ENCODE measurements around the gene DRC7. TPM values are rescaled to one million over a fixed set of nuclear protein-coding genes. Genes with fewer than 3 reads are reported as not detected.

The DRC7 gene
- total and polyA plus RNA-seq, 2 donors from 2014 or later, result 1.8 to 3.2 TPM

GRCh38 chr16:57664662-57665025 is 30.0 kb upstream of the DRC7 start:
- FAIRE-seq (no peak), DNase-seq (no peak)
- Histone ChIP-seq H3K9ac (ENCODE audit: low read length in 3 of 3) (no peak overlapping the region), H3K27me3 (ENCODE audit: control insufficient read depth, insufficient read depth, low read length) (no peaks in the 10 kb centered on the region), H3K36me3 (ENCODE audit: control insufficient read depth in 2 of 3, insufficient read depth in 3 of 3, low read length in 3 of 3) (peaks cover 0 to 46% (median 34%) of the 10 kb centered on the region in 3 donors), H3K9me3 (ENCODE audit: control insufficient read depth in 2 of 3, insufficient read depth in 1 of 3, low read length in 3 of 3) (no peaks in the 10 kb centered on the region), H3K4me3 (ENCODE audit: low read length in 3 of 3) (no peak overlapping the region), H3K27ac (ENCODE audit: low read depth in 2 of 2, low read length in 2 of 2) (no peak overlapping the region), H3K4me1 (ENCODE audit: control insufficient read depth in 2 of 3, insufficient read depth in 2 of 3, low read depth in 1 of 3, low read length in 3 of 3) (peaks cover 0 to 4% (median 0%) of the 10 kb centered on the region in 3 donors)
- intact Hi-C loops (cut with DNase I), result no loop called here
- no peak for TF ChIP-seq CTCF (IDR thresholded peaks at IDR 0.05; ENCODE audit: borderline replicate concordance, extremely low read depth, insufficient read depth)

- Histone ChIP-seq H3K36me3 (ENCODE audit: control insufficient read depth in 2 of 3, insufficient read depth in 3 of 3, low read length in 3 of 3) (peaks cover 0 to 37% (median 32%) of the 10 kb centered on the region in 3 donors), H3K9ac (ENCODE audit: low read length in 3 of 3) (no peak overlapping the region), H3K27ac (ENCODE audit: low read depth in 2 of 2, low read length in 2 of 2) (no peak overlapping the region), H3K27me3 (ENCODE audit: control insufficient read depth, insufficient read depth, low read length) (no peaks in the 10 kb centered on the region), H3K4me3 (ENCODE audit: low read length in 3 of 3) (no peak overlapping the region), H3K4me1 (ENCODE audit: control insufficient read depth in 2 of 3, insufficient read depth in 2 of 3, low read depth in 1 of 3, low read length in 3 of 3) (peaks cover 0 to 4% (median 0%) of the 10 kb centered on the region in 3 donors), H3K9me3 (ENCODE audit: control insufficient read depth in 2 of 3, insufficient read depth in 1 of 3, low read length in 3 of 3) (no peaks in the 10 kb centered on the region)
- FAIRE-seq (no peak), DNase-seq (no peak)
- intact Hi-C loops (cut with DNase I), result no loop called here
- TF ChIP-seq CTCF (IDR thresholded peaks at IDR 0.05; ENCODE audit: borderline replicate concordance, extremely low read depth, insufficient read depth), result no peak
Observed at GRCh38 chr16:57665541-57665940, 29.1 kb upstream of the DRC7 start.

- H3K4me1 ChIP-seq (ENCODE audit: control insufficient read depth in 2 of 3, insufficient read depth in 2 of 3, low read depth in 1 of 3, low read length in 3 of 3), result no peaks in the 10 kb centered on the region
- DNase-seq (peak in 1 of 5 donors; percentile 63), FAIRE-seq (no peak)
- no peak overlapping the region for H3K27ac ChIP-seq (ENCODE audit: low read depth in 2 of 2, low read length in 2 of 2)
- peaks cover 0 to 34% (median 29%) of the 10 kb centered on the region in 3 donors for H3K36me3 ChIP-seq (ENCODE audit: control insufficient read depth in 2 of 3, insufficient read depth in 3 of 3, low read length in 3 of 3)
- TF ChIP-seq CTCF (IDR thresholded peaks at IDR 0.05; ENCODE audit: borderline replicate concordance, extremely low read depth, insufficient read depth), result no peak
- intact Hi-C loops (cut with DNase I), result no loop called here
- H3K27me3 ChIP-seq (ENCODE audit: control insufficient read depth, insufficient read depth, low read length), result no peaks in the 10 kb centered on the region
- H3K9ac ChIP-seq (ENCODE audit: low read length in 3 of 3), result no peak overlapping the region
- H3K9me3 ChIP-seq (ENCODE audit: control insufficient read depth in 2 of 3, insufficient read depth in 1 of 3, low read length in 3 of 3), result no peaks in the 10 kb centered on the region
- H3K4me3 ChIP-seq (ENCODE audit: low read length in 3 of 3), result no peak overlapping the region
Observed at GRCh38 chr16:57666353-57667047, 28.1 kb upstream of the DRC7 start.

Data from kidney (tissue), 14 donors.